Measurements from ENCODE around the gene PTPRM.
A peak's percentile ranks its signal among the peaks of the same experiment; 100 is the strongest.

Gene PTPRM

GRCh38 chr18:8376113-8376512 is 809.0 kb downstream of the PTPRM start:
- no peak for FAIRE-seq

- no peak for FAIRE-seq
These were observed 812.2 kb downstream of the PTPRM start for GRCh38 chr18:8379187-8379941.

- no peak for FAIRE-seq
These were observed 812.9 kb downstream of the PTPRM start for GRCh38 chr18:8380006-8380405.

- FAIRE-seq = no peak
These were observed 813.8 kb downstream of the PTPRM start for GRCh38 chr18:8380926-8381325.

GRCh38 chr18:8381821-8382459 is 814.8 kb downstream of the PTPRM start:
- FAIRE-seq = no peak

- no peak for FAIRE-seq
These were observed 818.3 kb downstream of the PTPRM start for GRCh38 chr18:8385400-8385799.

- no peak for FAIRE-seq
These were observed 819.7 kb downstream of the PTPRM start for GRCh38 chr18:8386669-8387380.

GRCh38 chr18:8389391-8390340 is 822.5 kb downstream of the PTPRM start:
- FAIRE-seq = peak; percentile 9

- FAIRE-seq = no peak
These were observed 824.0 kb downstream of the PTPRM start for GRCh38 chr18:8391068-8391467.

- no peak for FAIRE-seq
These were observed 829.1 kb downstream of the PTPRM start for GRCh38 chr18:8396254-8396653.

- no peak for FAIRE-seq
These were observed 829.9 kb downstream of the PTPRM start for GRCh38 chr18:8397034-8397433.

GRCh38 chr18:8399138-8399537 is 832.0 kb downstream of the PTPRM start:
- no peak for FAIRE-seq

GRCh38 chr18:8400193-8400752 is 833.2 kb downstream of the PTPRM start:
- FAIRE-seq = no peak

- no peak for FAIRE-seq
These were observed 833.7 kb downstream of the PTPRM start for GRCh38 chr18:8400825-8401224.

- FAIRE-seq = no peak
These were observed 834.5 kb downstream of the PTPRM start for GRCh38 chr18:8401606-8402005.

GRCh38 chr18:8402237-8402636 is 835.1 kb downstream of the PTPRM start:
- no peak for FAIRE-seq

GRCh38 chr18:8403713-8404112 is 836.6 kb downstream of the PTPRM start:
- no peak for FAIRE-seq

GRCh38 chr18:8406186-8406867 is 839.2 kb downstream of the PTPRM start:
- no peak for FAIRE-seq

GRCh38 chr18:8406868-8407250 is 839.7 kb downstream of the PTPRM start:
- no peak for FAIRE-seq

- no peak for FAIRE-seq
These were observed 842.0 kb downstream of the PTPRM start for GRCh38 chr18:8409151-8409550.

- FAIRE-seq = no peak
These were observed 844.4 kb downstream of the PTPRM start for GRCh38 chr18:8411492-8411891.

GRCh38 chr18:8412117-8412516 is 845.0 kb downstream of the PTPRM start:
- FAIRE-seq = no peak
